Measurements from ENCODE around the gene GPX6. TPM values are rescaled to one million over a fixed set of nuclear protein-coding genes. Genes with fewer than 3 reads are reported as not detected.

Gene GPX6
- total RNA-seq, 1 donor from 2014 or later = not detected

- no peaks in the 10 kb centered on the region for H3K9me3 Mint-ChIP-seq (ENCODE audit: low read depth)
- H3K27me3 Mint-ChIP-seq = no peaks in the 10 kb centered on the region
- H3K4me1 Mint-ChIP-seq (ENCODE audit: low read depth) = peaks cover 10% of the 10 kb centered on the region
- H3K27ac Mint-ChIP-seq = no peak overlapping the region
- TF ChIP-seq, protein P1, sequence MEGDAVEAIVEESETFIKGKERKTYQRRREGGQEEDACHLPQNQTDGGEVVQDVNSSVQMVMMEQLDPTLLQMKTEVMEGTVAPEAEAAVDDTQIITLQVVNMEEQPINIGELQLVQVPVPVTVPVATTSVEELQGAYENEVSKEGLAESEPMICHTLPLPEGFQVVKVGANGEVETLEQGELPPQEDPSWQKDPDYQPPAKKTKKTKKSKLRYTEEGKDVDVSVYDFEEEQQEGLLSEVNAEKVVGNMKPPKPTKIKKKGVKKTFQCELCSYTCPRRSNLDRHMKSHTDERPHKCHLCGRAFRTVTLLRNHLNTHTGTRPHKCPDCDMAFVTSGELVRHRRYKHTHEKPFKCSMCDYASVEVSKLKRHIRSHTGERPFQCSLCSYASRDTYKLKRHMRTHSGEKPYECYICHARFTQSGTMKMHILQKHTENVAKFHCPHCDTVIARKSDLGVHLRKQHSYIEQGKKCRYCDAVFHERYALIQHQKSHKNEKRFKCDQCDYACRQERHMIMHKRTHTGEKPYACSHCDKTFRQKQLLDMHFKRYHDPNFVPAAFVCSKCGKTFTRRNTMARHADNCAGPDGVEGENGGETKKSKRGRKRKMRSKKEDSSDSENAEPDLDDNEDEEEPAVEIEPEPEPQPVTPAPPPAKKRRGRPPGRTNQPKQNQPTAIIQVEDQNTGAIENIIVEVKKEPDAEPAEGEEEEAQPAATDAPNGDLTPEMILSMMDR (IDR thresholded peaks at IDR 0.05; ENCODE audit: unreplicated experiment) = no peak
- no peaks in the 10 kb centered on the region for H3K36me3 Mint-ChIP-seq (ENCODE audit: insufficient read depth)
- no peak for DNase-seq (ENCODE audit: low spot score, unreplicated experiment)
- no peak overlapping the region for H3K4me3 Mint-ChIP-seq (ENCODE audit: low read depth)
These were observed 18.7 kb upstream of the GPX6 start for GRCh38 chr6:28534306-28534705.

GRCh38 chr6:28531479-28532128 is 16.0 kb upstream of the GPX6 start:
- no peak for DNase-seq (ENCODE audit: low spot score, unreplicated experiment)
- Mint-ChIP-seq H3K4me3 (ENCODE audit: low read depth) (no peak overlapping the region), H3K27me3 (no peaks in the 10 kb centered on the region), H3K36me3 (ENCODE audit: insufficient read depth) (no peaks in the 10 kb centered on the region), H3K27ac (no peak overlapping the region), H3K4me1 (ENCODE audit: low read depth) (peaks cover 10% of the 10 kb centered on the region), H3K9me3 (ENCODE audit: low read depth) (no peaks in the 10 kb centered on the region)
- TF ChIP-seq, protein P1 (IDR thresholded peaks at IDR 0.05; ENCODE audit: unreplicated experiment) = no peak

DNA sequence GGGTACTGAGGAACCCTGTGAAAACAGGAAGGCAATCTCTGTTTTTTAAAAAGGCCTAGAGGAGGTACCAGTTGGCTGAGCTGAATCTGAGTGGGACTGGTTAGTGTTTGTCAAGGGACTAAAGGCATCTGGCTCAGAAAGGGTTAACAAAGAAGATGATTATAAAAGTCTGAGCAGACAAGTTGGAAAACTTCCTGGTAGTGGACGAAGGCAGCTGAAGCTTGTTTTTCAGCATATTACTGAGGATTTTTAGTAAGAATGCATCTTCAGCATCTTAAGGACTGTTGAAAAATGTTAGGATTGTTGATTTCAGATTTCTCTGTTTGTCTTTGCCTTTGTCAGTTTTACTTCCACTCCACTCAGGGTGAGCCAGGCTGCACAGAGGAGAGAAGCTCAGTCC is 15.2 kb upstream of the GPX6 start:
- DNase-seq (ENCODE audit: low spot score, unreplicated experiment) = no peak
- no peak overlapping the region for H3K27ac Mint-ChIP-seq
- TF ChIP-seq, protein P1 (IDR thresholded peaks at IDR 0.05; ENCODE audit: unreplicated experiment) = no peak
- peaks cover 10% of the 10 kb centered on the region for H3K4me1 Mint-ChIP-seq (ENCODE audit: low read depth)
- no peak overlapping the region for H3K4me3 Mint-ChIP-seq (ENCODE audit: low read depth)
- H3K9me3 Mint-ChIP-seq (ENCODE audit: low read depth) = no peaks in the 10 kb centered on the region
- peaks cover 3% of the 10 kb centered on the region for H3K27me3 Mint-ChIP-seq
- no peaks in the 10 kb centered on the region for H3K36me3 Mint-ChIP-seq (ENCODE audit: insufficient read depth)

- H3K4me1 Mint-ChIP-seq (ENCODE audit: low read depth) = peaks cover 9% of the 10 kb centered on the region
- peaks cover 5% of the 10 kb centered on the region for H3K27me3 Mint-ChIP-seq
- H3K27ac Mint-ChIP-seq = no peak within 1 kb of the TSS
- no peaks in the 10 kb centered on the region for H3K36me3 Mint-ChIP-seq (ENCODE audit: insufficient read depth)
- DNase-seq (ENCODE audit: low spot score, unreplicated experiment) = no peak
- H3K4me3 Mint-ChIP-seq (ENCODE audit: low read depth) = no peak within 1 kb of the TSS
- TF ChIP-seq, protein P1 (IDR thresholded peaks at IDR 0.05; ENCODE audit: unreplicated experiment) = no peak
- H3K9me3 Mint-ChIP-seq (ENCODE audit: low read depth) = no peaks in the 10 kb centered on the region
These were observed 10.0 kb upstream of the GPX6 start, which contains the start of gene GPX5 for GRCh38 chr6:28525496-28526039. TSS of gene GPX5 (plus strand) at chr6:28525881. CDS start at chr6:28526014, 133 bp downstream.

GRCh38 chr6:28523241-28523622 is 7.6 kb upstream of the GPX6 start:
- no peak for DNase-seq (ENCODE audit: low spot score, unreplicated experiment)
- Mint-ChIP-seq H3K36me3 (ENCODE audit: insufficient read depth) (no peaks in the 10 kb centered on the region), H3K9me3 (ENCODE audit: low read depth) (no peaks in the 10 kb centered on the region), H3K27ac (no peak overlapping the region), H3K4me1 (ENCODE audit: low read depth) (peaks cover 4% of the 10 kb centered on the region), H3K27me3 (peaks cover 5% of the 10 kb centered on the region), H3K4me3 (ENCODE audit: low read depth) (no peak overlapping the region)
- TF ChIP-seq, protein P1 (IDR thresholded peaks at IDR 0.05; ENCODE audit: unreplicated experiment) = no peak
